HepG2 (cell line): ENCODE measurements around the gene AHR. TPM values are rescaled to one million over a fixed set of nuclear protein-coding genes. Genes with fewer than 3 reads are reported as not detected.

Source experiments
- ATAC-seq: fragments of 200-7000 bp; cut with Tn5 transposase; 3 replicates; pipeline ENCODE4 v1.9.1; 2020; ENCODE audit warnings: mild to moderate bottlenecking, moderate library complexity
- BruUV-seq: library from RNA; stranded (reverse); fragments of 400-500 nt; replicated peaks from 2 replicates; lab custom pipeline; 2021; lab: Mats Ljungman, UMichigan
- CTCF ChIA-PET: fragments of 300-600 bp; formaldehyde crosslinking; extraction: SDS; loops from one replicate; lab custom pipeline; 2021; ENCODE audit warnings: low total read pairs, inconsistent platforms, low intra/inter-chr PET ratio; lab: Yijun Ruan, JAX
- POLR2A ChIA-PET: fragments of 350-600 bp; sonication (Branson Sonifier 250); formaldehyde crosslinking; loops from one replicate; lab custom pipeline; 2020; ENCODE audit warnings: antibody characterized with exemption, inconsistent platforms; lab: Yijun Ruan, JAX
- DNase-seq: peaks from one replicate; pipeline ENCODE4 v3.0.0-alpha.2; 2015; ENCODE audit warnings: low spot score
- FAIRE-seq: peaks from 3 replicates; lab custom pipeline; 2011; peaks lifted over from hg19 to GRCh38; lab: Jason Lieb, UNC
- H2AFZ ChIP-seq: one replicate; pipeline ENCODE4 v1.6.1; 2011; ENCODE audit warnings: low read length, inconsistent platforms
- H3K27ac ChIP-seq: fragments of 300-600 bp; 3 replicates; pipeline ENCODE4 v1.8.0; 2011; ENCODE audit warnings: mixed run types, mild to moderate bottlenecking, mixed read lengths, low read length, inconsistent platforms; ENCODE audit not compliant: insufficient read depth; ENCODE audit errors: extremely low read length
- H3K27me3 ChIP-seq, 2 experiments: fragments of 200-600 bp in 1 of 2; 2 replicates in 1 of 2; 3 replicates in 1 of 2; pipeline versions ENCODE4 v1.6.0 to v1.8.0; 2011; ENCODE audit warnings: low read length in 2 of 2, mild to moderate bottlenecking in 2 of 2, moderate library complexity in 2 of 2, inconsistent platforms in 1 of 2; ENCODE audit not compliant: insufficient read depth in 2 of 2, control insufficient read depth in 1 of 2
- H3K36me3 ChIP-seq, 2 experiments: fragments of 200-600 bp in 1 of 2; replicated peaks in 1 of 2; 2 replicates in 1 of 2; 3 replicates in 1 of 2; pipeline versions ENCODE4 v1.5.1 to v1.8.0; 2011; ENCODE audit warnings: low read length in 2 of 2, inconsistent platforms in 1 of 2; ENCODE audit not compliant: insufficient read depth in 2 of 2, control insufficient read depth in 1 of 2
- H3K4me1 ChIP-seq: 2 replicates; pipeline ENCODE4 v1.5.1; 2012; ENCODE audit warnings: low read length, inconsistent platforms; ENCODE audit not compliant: insufficient read depth
- H3K4me2 ChIP-seq: 2 replicates; pipeline ENCODE4 v1.6.0; 2011; ENCODE audit warnings: low read depth, low read length, inconsistent platforms
- H3K4me3 ChIP-seq, 3 experiments: fragments of 200-600 bp in 1 of 3; sonication (generic), shearing (Covaris generic) in 1 of 3; replicated peaks in 1 of 3; 2 replicates each; pipeline ENCODE4 v1.5.1; 2011 to 2016; ENCODE audit warnings: low read length in 3 of 3, inconsistent platforms in 2 of 3, low read depth in 2 of 3, mild to moderate bottlenecking in 2 of 3, control low read depth in 1 of 3, mixed read lengths in 1 of 3; ENCODE audit not compliant: insufficient read depth in 1 of 3
- H3K79me2 ChIP-seq: one replicate; pipeline ENCODE4 v1.6.1; 2011; ENCODE audit warnings: low read length, inconsistent platforms; ENCODE audit not compliant: insufficient read depth
- H3K9ac ChIP-seq: 2 replicates; pipeline ENCODE4 v1.6.0; 2011; ENCODE audit warnings: mild to moderate bottlenecking, low read depth, low read length, inconsistent platforms; ENCODE audit not compliant: insufficient read depth
- H3K9me3 ChIP-seq: 2 replicates; pipeline ENCODE4 v1.5.1; 2012; ENCODE audit warnings: mild to moderate bottlenecking, low read length
- H4K20me1 ChIP-seq: 2 replicates; pipeline ENCODE4 v1.6.0; 2011; ENCODE audit warnings: inconsistent platforms, mild to moderate bottlenecking, low read length, moderate library complexity; ENCODE audit not compliant: insufficient read depth
- CREB1 ChIP-seq, 2 experiments: fragments of 450-650 bp in 1 of 2; IDR thresholded peaks; 2 replicates each; pipeline ENCODE4 v1.6.1; 2016 to 2017; ENCODE audit warnings: control low read depth in 1 of 2, mild to moderate bottlenecking in 1 of 2, missing compliant biosample characterization in 1 of 2, missing genetic modification characterization in 1 of 2
- MATR3 ChIP-seq: sonication (generic); formaldehyde crosslinking; IDR thresholded peaks from 2 replicates; pipeline ENCODE4 v1.4.0; 2020; ENCODE audit warnings: missing genetic modification reagents
- SALL1 ChIP-seq: sonication (generic); formaldehyde crosslinking; IDR thresholded peaks from 2 replicates; pipeline ENCODE4 v1.8.0; 2022; ENCODE audit warnings: mild to moderate bottlenecking, missing genetic modification reagents
- THAP11 ChIP-seq: IDR thresholded peaks from 2 replicates; pipeline ENCODE4 v1.6.1; 2016; ENCODE audit warnings: missing biosample characterization, missing genetic modification reagents
- U2AF2 ChIP-seq: fragments of 200-400 bp; formaldehyde crosslinking; IDR thresholded peaks from 2 replicates; pipeline ENCODE4 v1.6.1; 2017; ENCODE audit warnings: low read depth, mild to moderate bottlenecking, low read length
- ZNF552 ChIP-seq: sonication (generic); formaldehyde crosslinking; IDR thresholded peaks from 2 replicates; pipeline ENCODE4 v1.9.0; 2022; ENCODE audit warnings: missing genetic modification reagents, mild to moderate bottlenecking, borderline replicate concordance
- ZNF766 ChIP-seq: sonication (generic); formaldehyde crosslinking; IDR thresholded peaks from 2 replicates; pipeline ENCODE4 v1.5.0; 2020; ENCODE audit warnings: missing genetic modification reagents, borderline replicate concordance
- WGBS: methylation state at CpG from one replicate; pipeline ENCODE4 v1.1.6; 2017; ENCODE audit warnings: low lambda C conversion rate; 5-methylcytosine and 5-hydroxymethylcytosine counted together
- in situ Hi-C: cut with HindIII; loops from 2 replicates; pipeline ENCODE4 v1.10.0; 2017; ENCODE audit warnings: low pct_unique_long_range_greater_than_20kb; ENCODE audit not compliant: extremely low pct_ligation_motif_present
- intact Hi-C: fragments of 100-400 bp; cut with micrococcal nuclease; formaldehyde crosslinking; loops from one replicate; pipeline ENCODE4 v1.10.0; 2022; ENCODE audit not compliant: unreplicated experiment
- polyA plus RNA-seq, 8 experiments: library from polyadenylated mRNA; depleted of rRNA in 3 of 8; stranded (reverse) in 7 of 8; unstranded in 1 of 8; fragments of >200 nt; fragmentation: Illumina TruSeq in 4 of 8; extraction: Trizol in 4 of 8; gene quantifications; 2 replicates each; pipeline versions ENCODE4 v1.2.1 to v1.2.3, GENCODE V29; 2011 to 2016; ENCODE audit warnings: low read depth in 4 of 8, missing spikeins in 1 of 8, mixed read lengths in 1 of 8; ENCODE audit not compliant: insufficient read depth in 1 of 8
- total RNA-seq, 5 experiments: library from RNA; depleted of rRNA; stranded (reverse); fragments of >200 nt; fragmentation: Illumina TruSeq; extraction: Trizol; gene quantifications; 2 replicates each; pipeline ENCODE4 v1.2.3, GENCODE V29; 2016; ENCODE audit warnings: low read depth in 1 of 5

AHR gene
- total and polyA plus RNA-seq, 2 of the 13 experiments (the other 11 are each of a cell fraction or from before 2014, with no cell fraction given), result 9.0 to 31.3 TPM

DNA sequence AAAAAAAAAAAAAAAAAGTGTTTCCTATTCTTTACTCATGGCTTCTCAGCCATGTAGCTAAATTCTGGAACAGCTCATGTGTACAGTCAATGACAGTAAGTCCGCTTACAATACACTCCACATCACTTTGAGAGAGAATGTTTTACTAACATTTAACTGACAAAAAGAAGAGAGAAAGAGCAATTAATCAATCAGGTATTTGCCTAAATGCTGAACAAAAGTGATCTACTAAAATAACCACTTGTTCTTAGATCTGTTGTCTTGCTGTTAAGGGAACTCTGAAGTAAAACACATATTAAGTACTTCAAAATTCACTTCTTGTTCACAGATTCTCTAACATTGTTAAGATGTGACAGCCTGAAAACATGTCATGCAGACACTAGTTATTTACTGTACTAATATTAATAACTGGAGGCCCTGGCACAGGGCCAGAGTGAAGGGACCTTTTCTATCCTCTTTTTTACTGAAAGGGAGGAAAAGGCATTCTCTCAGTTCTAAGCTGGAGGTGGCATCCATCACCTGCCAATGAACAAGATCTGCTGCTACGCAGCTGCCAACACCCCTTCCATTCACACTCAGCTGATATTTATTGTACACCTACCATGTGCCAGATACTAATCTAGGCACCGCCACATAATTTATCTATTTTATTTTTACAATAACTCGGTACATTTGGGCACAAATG lies 72.6 kb downstream of the AHR start (continued):
- TF ChIP-seq SALL1 (CRISPR knock-in tag), result no peak
- no peak for TF ChIP-seq MATR3 (CRISPR knock-in tag)
- TF ChIP-seq ZNF552 (CRISPR knock-in tag), result no peak

DNA sequence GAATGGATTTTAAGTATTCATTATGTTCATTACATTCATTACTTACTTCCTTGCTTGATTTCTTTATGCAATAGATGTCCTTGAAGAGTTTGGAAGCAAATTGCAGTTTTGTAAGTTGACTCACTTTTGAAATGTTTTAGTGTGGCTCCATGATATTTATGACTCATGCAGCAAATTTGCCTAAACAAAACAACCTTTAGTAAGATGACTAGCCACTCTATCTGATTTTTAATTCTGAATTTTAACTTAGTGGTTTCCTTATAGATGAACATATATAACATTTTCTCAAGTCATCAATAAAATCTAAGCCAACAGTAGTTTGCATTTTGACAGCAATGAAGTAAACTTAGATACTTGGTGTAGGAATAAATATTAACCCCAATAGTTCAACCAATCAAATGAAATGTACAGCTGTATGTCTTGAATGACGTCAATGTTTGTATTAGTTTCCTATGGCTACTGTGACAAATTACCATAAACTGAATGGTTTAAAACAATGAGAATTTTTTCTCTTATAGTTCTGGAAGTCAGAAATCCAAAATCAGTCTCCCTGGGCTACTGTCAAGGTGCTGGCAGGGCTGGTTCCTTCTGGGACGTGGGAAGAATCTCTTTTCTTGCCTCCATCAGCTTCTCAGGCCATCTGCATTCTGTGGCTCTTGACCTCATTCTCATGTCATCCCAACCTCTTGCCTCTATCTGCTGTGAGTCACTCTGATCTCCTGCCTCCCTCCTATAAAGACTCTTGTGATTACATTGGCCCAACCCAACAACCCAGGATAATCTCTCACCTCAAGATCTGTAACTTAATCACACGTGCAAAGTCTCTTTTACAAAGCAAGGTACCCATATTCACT lies 73.4 kb downstream of the AHR start:
- CTCF ChIA-PET, result no interaction called here
- FAIRE-seq, result no peak
- no peaks in the 10 kb centered on the region for H3K4me1 ChIP-seq
- TF ChIP-seq ZNF766 (CRISPR knock-in tag) (no peak), THAP11 (CRISPR knock-in tag) (no peak), U2AF2 (no peak), CREB1 (IDR thresholded peaks at IDR 0.05) (peak; percentile 48), CREB1 (CRISPR knock-in tag; IDR thresholded peaks at IDR 0.05) (no peak)
- TF ChIP-seq, all 625 proteins: peak for 1
- in situ Hi-C loops (no loop called here), intact Hi-C loops (no loop called here)
- Histone ChIP-seq H3K9me3 (no peaks in the 10 kb centered on the region), H3K79me2 (no peaks in the 10 kb centered on the region), H3K27me3 (no peaks in the 10 kb centered on the region), H2AFZ (no peak overlapping the region), H3K9ac (no peak overlapping the region), H3K4me3 (no peak overlapping the region), H3K4me2 (no peak overlapping the region), H3K27ac (no peak overlapping the region), H4K20me1 (no peaks in the 10 kb centered on the region), H3K36me3 (no peaks in the 10 kb centered on the region)
- no TSS peak for BruUV-seq
- POLR2A ChIA-PET, result no interaction called here
- peak; percentile 17 for DNase-seq
- WGBS, result 20% methylated on average over 3 of the region's 3 CpGs
- ATAC-seq, result no peak
